KOPT-K1 (cell line): ENCODE results near the gene ARPC5.

ENCODE experiments used
- H3K27ac ChIP-seq: fragments of 200-600 bp; sonication (generic); 2 replicates; pipeline ENCODE4 v1.5.1; 2016; ENCODE audit warnings: antibody characterized with exemption, mild to moderate bottlenecking, low read depth, low read length; ENCODE audit not compliant: poor library complexity, severe bottlenecking
- H3K36me3 ChIP-seq: fragments of 200-600 bp; sonication (generic); 2 replicates; pipeline ENCODE4 v1.5.1; 2017; ENCODE audit warnings: antibody characterized with exemption, mild to moderate bottlenecking, low read length, moderate library complexity; ENCODE audit not compliant: insufficient read depth
- H3K9me3 ChIP-seq: fragments of 200-600 bp; sonication (generic); 2 replicates; pipeline ENCODE4 v1.5.1; 2017; ENCODE audit warnings: antibody characterized with exemption, low read length, mild to moderate bottlenecking; ENCODE audit not compliant: insufficient read depth, poor library complexity, severe bottlenecking

ARPC5 gene

DNA sequence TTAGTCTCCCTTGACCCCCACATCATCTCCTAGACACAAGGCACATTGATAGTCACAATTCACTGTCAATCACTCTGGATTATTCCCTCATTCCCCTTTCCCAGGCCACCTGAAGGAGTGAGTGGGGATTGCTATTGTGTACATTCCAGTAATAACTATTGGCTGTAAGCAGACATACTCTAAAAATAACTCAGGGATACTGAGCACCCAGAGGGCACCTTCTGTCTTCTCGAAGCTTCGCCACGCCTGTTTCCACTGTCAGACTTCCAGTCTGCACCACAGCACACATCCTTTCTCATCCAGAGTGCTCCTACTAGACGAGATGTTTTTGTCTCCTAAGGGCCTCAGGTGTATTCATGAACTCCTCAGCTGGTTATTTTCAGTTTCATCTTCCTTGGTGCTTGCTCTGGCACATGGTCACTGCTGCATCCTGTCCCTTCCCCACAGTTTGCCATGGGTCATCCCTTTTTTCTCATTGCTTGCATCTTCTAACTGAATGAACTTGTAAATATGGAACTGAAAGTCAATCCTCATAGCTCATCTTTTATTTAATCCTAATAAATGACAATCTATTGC is 18.4 kb upstream of the ARPC5 start:
- H3K36me3 ChIP-seq: no peaks in the 10 kb centered on the region
- no peaks in the 10 kb centered on the region for H3K9me3 ChIP-seq
- H3K27ac ChIP-seq: no peak overlapping the region

DNA sequence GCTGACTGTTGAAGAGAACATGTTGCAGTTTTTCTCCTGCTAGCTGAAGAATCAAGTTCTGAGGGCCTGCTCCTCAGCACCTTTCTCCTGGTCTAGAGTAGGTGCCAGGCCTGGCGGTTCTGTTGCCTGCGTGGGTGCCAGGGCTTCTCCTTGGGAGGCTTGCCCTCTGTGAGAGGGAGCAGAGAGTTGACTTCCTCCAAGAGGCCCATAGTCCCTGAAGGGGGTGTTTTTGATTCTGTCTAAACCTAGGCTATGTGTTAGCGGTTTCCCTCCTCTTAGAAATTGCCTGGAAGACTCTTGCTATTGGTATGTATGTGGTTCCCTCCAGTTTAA is 17.8 kb upstream of the ARPC5 start:
- Histone ChIP-seq H3K36me3 (no peaks in the 10 kb centered on the region), H3K9me3 (no peaks in the 10 kb centered on the region), H3K27ac (no peak overlapping the region)

DNA sequence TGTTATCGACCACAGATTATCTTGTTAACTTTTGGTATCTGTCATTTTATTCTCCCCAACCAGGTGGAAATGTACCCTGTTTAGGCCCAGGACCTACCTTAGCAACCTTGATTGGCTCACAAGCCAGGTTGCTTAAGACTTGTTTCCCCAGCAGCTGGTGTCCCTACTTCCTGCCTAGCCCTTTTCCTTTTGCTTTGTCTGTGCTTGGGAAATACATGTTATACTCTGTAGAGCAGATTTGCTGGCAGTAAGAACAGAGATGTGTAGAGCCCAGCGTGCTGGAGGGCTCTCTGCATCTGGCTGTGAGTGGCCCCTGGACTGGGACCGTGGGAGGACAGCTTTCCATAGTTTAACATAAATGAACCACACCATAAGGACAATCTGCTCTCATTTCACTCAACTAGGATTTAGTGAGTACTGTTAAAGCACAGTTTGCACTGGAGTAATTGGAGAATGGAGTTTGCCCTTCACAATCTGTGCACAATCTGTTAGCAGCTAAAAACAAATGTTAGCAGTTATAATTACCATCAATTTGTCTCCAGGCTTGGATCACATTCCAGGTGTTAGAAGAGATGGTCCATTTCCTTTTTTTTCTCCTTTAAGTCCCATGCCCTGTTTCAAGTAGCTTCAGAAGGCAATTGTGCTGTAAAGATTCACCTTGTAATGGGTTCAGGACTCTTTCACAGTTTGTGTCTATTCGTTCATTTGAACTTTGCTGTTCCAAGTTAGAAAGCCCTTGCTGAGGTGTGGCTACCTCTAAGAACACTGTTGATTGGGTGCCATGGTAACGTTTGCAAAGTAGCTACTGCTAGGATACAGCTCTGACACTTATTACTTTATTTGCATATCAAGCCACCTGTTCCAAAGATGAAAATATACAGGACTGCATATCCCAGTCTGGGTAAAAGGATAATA is 17.2 kb upstream of the ARPC5 start, which contains the start of gene APOBEC4:
Gene APOBEC4, minus strand, starts transcription at position 770 of the 915 bp plus-strand sequence. CDS start 4,535 bp downstream, outside the sequence.
- H3K36me3 ChIP-seq: no peaks in the 10 kb centered on the region
- no peak within 1 kb of the TSS for H3K27ac ChIP-seq
- H3K9me3 ChIP-seq: no peaks in the 10 kb centered on the region

DNA sequence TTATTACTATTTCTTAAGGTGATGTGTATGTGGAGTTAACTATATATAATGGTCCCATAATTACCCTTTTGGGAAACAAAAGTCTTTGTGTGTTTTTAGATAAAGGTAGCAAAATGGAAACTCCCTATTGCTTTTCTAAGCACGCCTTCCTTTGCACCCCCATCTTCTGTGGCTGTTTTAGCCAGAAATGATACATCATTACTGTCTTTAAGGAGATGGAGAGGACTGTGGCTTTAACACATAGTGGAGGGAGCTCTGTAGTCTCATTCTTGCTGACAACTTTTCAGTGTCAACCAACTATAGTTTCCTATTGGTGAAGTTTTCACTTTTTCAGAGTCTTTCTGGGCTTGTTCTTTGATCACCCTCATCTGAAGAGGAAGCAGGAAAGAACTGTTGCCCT is 16.5 kb upstream of the ARPC5 start:
- H3K9me3 ChIP-seq: no peaks in the 10 kb centered on the region
- no peaks in the 10 kb centered on the region for H3K36me3 ChIP-seq
- H3K27ac ChIP-seq: no peak overlapping the region

DNA sequence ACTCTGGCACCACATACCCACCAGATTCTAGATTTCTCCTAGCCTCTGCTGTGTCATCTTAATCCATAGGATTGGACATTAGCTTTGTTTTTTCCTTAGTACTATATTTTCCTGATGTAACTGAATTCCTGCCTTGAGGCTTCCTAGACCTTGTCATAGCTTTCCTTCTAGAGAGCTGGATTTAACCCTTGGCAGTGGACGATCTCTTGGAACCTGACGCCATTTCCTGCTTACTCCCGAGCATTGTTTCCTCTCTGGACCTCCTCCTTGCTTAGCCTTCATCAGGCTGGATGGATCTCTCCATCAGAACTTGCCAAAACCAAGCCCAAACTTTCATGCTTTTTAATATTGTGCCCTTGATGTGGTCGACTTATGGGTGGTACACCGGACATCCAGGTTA is 16.0 kb upstream of the ARPC5 start:
- H3K36me3 ChIP-seq: no peaks in the 10 kb centered on the region
- H3K9me3 ChIP-seq: no peaks in the 10 kb centered on the region
- H3K27ac ChIP-seq: no peak overlapping the region

DNA sequence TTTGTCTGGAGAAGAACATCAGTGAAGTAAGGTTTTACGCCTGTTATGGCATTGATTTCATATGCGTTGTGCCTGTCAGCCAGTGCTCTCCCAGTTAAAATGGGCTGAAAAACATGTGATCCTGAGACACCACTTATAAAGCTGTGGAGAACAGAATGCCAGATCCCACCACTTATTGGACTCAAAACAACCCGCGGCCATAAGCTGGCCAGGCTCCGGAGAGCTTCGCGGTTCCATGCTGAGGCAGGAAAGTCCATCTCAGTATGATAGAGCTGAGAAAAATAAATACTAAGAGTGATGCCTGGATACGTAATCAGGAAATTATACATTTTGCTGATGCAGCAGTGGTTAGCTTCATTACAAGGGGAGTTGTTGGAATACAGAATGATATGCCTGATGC is 12.5 kb upstream of the ARPC5 start:
- H3K27ac ChIP-seq: no peak overlapping the region
- H3K36me3 ChIP-seq: no peaks in the 10 kb centered on the region
- H3K9me3 ChIP-seq: no peaks in the 10 kb centered on the region

DNA sequence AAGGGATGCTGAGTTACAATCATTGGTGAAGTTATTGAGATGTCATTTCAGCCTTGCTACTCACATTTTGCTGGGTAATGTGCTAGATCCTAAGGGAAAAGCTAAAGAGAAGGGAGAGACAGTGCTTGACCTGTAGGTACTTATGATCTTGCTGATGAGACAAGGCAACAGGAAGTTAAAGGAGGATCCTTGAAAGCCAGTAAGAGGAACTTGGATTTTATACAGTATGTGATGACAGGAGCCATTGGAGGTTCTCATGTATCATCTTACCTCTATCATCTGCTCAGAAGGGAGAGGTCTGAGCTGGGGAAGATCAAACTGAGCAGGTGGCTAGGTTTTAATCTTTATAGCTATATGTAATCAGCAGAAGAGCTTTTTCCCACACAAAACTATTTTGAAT is 11.2 kb upstream of the ARPC5 start:
- H3K27ac ChIP-seq: no peak overlapping the region
- H3K9me3 ChIP-seq: no peaks in the 10 kb centered on the region
- H3K36me3 ChIP-seq: no peaks in the 10 kb centered on the region

DNA sequence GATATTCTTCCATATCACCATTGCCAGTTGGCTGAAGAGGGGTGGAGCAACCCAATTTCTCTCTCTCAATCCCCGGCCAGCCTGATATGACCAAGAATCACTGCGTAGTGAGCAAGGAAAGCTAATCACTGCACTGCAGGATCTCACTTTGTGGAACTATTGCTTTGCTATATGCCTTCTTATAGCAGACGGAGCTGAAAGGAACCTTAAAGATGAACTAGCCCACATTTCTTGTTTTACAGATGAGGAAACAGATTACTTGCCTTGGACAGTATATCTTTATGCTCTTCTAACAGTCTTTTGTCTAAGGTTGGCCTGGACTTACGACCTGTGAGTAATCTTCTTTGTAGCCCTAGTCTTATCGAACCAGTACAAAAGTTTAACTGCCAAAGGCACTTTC is 9.9 kb upstream of the ARPC5 start:
- Histone ChIP-seq H3K27ac (no peak overlapping the region), H3K9me3 (no peaks in the 10 kb centered on the region), H3K36me3 (no peaks in the 10 kb centered on the region)

DNA sequence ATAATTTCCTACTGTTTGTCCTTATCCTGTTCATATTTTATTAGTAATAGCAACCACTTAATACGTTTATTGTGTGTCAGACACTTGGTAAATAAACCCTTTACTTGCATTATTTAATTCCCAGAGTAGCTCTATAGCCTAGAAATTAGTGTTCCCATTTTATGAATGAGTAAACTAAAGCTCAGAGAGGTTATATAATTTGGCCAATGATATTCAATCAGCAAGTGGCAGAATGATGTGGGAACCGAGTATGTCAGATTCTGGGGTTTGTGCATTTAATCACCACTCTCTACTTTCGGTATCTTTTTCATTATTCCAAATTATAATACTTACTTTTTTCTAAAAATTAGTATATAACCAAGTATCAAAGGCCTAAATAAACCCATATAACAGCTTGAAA is 6.6 kb upstream of the ARPC5 start:
- Histone ChIP-seq H3K36me3 (no peaks in the 10 kb centered on the region), H3K9me3 (no peaks in the 10 kb centered on the region), H3K27ac (no peak overlapping the region)

DNA sequence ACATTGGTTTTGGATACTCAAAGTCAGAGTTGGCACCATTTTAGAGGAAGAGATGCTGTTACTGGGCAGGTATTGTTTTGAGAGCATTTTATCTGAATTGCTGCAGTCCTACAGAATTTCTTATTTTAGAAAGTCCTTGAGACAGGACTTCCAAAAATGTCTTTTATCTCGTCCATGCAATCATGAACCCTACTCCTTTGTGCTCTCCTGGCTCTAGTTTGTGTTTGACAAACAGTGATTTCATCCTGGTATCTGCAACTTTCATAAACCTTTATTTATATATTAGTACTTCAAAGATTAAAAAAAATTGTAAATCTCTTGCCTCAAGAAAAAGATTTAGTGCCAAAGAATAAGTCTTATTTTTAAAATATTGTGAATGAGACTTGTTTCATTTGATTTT is 4.6 kb upstream of the ARPC5 start:
- Histone ChIP-seq H3K27ac (no peak overlapping the region), H3K9me3 (no peaks in the 10 kb centered on the region)

DNA sequence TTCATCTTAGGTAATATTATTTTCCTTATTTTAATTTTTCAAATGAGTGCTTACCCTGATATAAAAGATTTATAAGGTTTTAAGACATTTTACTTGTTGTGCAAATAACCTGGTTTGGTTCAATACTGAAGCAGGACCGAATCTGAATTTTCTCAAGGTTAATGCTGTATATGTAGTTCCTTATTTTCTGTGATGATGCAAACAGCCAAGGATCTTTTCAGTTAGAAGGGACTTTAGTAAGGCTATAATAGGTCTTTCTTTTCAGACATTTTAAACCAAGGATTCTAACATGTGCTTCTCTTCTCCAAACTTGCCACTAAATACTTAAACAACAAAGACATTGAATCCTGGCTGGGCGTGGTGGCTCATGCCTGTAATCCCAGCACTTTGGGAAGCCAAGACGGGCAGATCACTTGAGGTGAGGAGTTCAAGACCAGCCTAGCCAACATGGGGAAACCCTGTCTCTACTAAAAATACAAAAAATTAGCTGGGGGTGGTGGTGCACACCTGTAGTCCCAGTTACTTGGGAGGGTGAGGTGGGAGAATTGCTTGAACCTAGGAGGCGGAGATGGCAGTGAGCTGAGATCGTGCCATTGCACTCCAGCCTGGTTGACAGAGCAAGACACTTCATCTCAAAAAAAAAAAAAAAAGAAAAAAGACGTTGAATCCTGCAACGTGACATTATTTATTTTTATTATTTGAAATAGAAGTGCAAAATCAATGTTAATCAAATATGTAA is 3.2 kb upstream of the ARPC5 start:
- Histone ChIP-seq H3K27ac (no peak overlapping the region), H3K9me3 (no peaks in the 10 kb centered on the region), H3K36me3 (no peaks in the 10 kb centered on the region)

More for the DNA sequence above, 4.6 kb upstream of the ARPC5 start:
- no peaks in the 10 kb centered on the region for H3K36me3 ChIP-seq

DNA sequence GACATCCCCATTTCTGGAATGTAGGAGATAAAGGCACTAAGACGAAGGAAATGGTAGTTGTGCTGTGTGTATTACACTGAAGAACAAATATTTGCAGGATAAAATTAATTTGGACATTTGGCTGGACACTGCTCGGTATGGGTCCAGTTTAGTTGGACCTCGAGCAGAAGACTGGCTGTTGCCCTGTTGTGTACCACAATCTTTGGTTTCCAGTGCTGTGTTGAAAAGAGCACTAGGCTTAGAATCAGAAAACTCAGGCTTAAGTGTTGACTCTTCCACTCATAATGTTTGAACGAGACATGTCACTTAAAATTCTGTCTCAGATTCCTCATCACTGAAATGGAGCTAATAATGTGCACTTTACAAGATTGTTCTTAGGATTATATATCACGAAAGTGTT is 1.2 kb upstream of the ARPC5 start:
- Histone ChIP-seq H3K27ac (no peak overlapping the region), H3K36me3 (peaks cover 11% of the 10 kb centered on the region), H3K9me3 (no peaks in the 10 kb centered on the region)

DNA sequence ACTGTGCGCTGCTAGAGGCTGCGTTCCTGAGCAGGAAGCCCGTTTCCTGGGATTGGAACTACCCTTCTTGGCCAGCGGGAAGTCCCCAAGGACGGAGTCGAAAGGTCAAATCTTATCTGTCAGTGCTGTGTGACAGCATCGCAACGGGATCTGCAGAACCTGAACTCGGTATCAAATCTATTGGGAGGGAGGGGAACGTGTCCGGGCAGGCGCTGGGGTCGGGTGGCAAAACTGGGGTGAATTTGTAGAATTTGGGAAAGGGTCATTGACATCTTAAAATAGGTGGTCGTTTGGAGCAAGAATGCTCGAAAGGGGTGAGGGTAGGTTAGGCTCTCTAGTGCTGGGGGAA is 725 bp upstream of the ARPC5 start:
- H3K9me3 ChIP-seq: no peaks in the 10 kb centered on the region
- peaks cover 14% of the 10 kb centered on the region for H3K36me3 ChIP-seq
- H3K27ac ChIP-seq: peak overlapping the region; percentile 75

DNA sequence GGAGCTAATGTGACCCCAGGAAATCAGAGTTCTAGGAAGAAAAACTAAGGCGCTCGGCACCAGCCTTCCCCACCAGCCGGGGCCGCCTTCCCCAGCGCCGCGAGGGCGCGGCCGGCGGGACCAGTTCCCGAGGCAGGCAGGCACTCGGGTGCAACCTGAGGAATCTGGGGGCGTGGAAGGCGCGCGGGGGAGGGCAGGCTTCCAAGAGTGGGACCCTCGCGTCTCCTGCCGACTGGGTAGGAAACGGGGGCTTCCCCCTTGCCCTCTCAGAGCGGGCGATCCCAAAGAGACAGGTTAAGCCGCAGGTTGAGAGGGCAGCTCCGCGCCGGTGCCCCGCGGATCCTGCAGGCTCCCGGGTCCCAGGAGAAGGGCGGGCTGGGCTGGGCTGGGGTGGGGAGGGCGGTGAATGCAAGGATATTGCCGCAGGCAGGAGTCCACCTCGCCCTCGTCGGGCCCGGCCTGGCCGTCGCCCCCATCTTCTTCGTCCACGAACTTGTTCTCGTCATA is 431 bp downstream of the ARPC5 start:
- H3K36me3 ChIP-seq: peaks cover 25% of the 10 kb centered on the region
- peak overlapping the region; percentile 75 for H3K27ac ChIP-seq

DNA sequence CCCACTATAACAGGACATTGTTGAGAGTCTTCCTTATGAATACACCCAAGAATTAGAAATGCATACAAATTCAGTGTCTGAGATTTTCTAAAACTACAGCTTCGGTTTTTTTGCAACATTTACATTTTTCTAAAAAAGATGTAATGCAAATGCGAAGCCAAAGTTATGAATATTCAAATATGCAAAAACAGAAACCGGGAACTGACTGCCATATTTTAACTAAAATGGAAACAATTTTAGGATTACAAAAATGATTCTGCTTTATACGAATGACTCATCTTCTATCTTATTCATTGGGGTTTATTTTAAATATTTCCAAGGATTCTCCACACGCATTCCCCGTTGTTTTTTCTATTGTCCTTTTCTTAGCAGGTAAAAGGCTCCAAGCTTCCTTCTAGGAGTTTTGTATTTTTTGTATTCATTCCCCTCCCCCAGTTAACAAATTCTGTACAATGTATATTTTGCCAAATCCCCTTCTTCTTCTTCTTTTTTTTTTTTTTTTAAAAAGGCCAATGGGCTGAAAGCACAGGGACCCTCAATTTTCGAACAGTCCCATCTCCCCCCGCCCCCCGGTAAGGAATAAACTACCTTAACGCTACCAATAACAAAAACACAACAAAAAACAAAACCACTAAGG is 1.0 kb downstream of the ARPC5 start:
- peaks cover 31% of the 10 kb centered on the region for H3K36me3 ChIP-seq
- no peaks in the 10 kb centered on the region for H3K9me3 ChIP-seq
- peak overlapping the region; percentile 75 for H3K27ac ChIP-seq

More for the DNA sequence above, 431 bp downstream of the ARPC5 start:
- H3K9me3 ChIP-seq: no peaks in the 10 kb centered on the region
